PC-9 (cell line): ENCODE measurements around the gene EXOC4. TPM values are rescaled to one million over a fixed set of nuclear protein-coding genes. Genes with fewer than 3 reads are reported as not detected.

Experiments
- BruUV-seq: library from RNA; stranded (reverse); fragments of 400-500 nt; replicated peaks from 2 replicates; lab custom pipeline; 2021; lab: Mats Ljungman, UMichigan
- CTCF ChIA-PET: fragments of 300-600 bp; sonication (Branson Sonifier 250); formaldehyde crosslinking; loops from one replicate; lab custom pipeline; 2022; ENCODE audit warnings: antibody characterized with exemption; lab: Charles Lee
- POLR2A ChIA-PET: fragments of 300-600 bp; sonication (Branson Sonifier 250); formaldehyde crosslinking; loops from one replicate; lab custom pipeline; 2022; ENCODE audit warnings: antibody characterized with exemption; ENCODE audit not compliant: unreplicated experiment; lab: Charles Lee
- DNase-seq, 2 experiments: peaks; one replicate each; pipeline versions ENCODE4 v3.0.0 to v3.0.0-alpha.2; 2015 to 2022; ENCODE audit warnings: mixed read lengths in 1 of 2
- H2AFZ ChIP-seq: fragments of 200-600 bp; sonication (generic); 2 replicates; pipeline ENCODE4 v1.8.1; 2017; ENCODE audit warnings: antibody characterized with exemption
- H3F3A ChIP-seq: fragments of 200-600 bp; sonication (generic); 2 replicates; pipeline ENCODE4 v1.8.1; 2017; ENCODE audit warnings: antibody characterized with exemption, mild to moderate bottlenecking, low read depth; ENCODE audit not compliant: insufficient read depth
- H3K27ac ChIP-seq: fragments of 200-600 bp; sonication (generic); 2 replicates; pipeline ENCODE4 v1.6.1; 2016; ENCODE audit warnings: mixed run types
- H3K27me3 ChIP-seq: fragments of 200-600 bp; sonication (generic); 2 replicates; pipeline ENCODE4 v1.6.1; 2016; ENCODE audit warnings: low read depth, mixed run types; ENCODE audit not compliant: insufficient read depth
- H3K36me3 ChIP-seq: fragments of 200-600 bp; sonication (generic); 2 replicates; pipeline ENCODE4 v1.6.1; 2016; ENCODE audit warnings: low read depth, mixed run types
- H3K4me1 ChIP-seq: fragments of 200-600 bp; sonication (generic); replicated peaks from 2 replicates; pipeline ENCODE4 v1.6.1; 2016; ENCODE audit warnings: mixed run types; ENCODE audit not compliant: insufficient read depth
- H3K4me2 ChIP-seq: fragments of 200-600 bp; sonication (generic); 2 replicates; pipeline ENCODE4 v1.6.1; 2017; ENCODE audit warnings: mixed run types
- H3K4me3 ChIP-seq: fragments of 200-600 bp; sonication (generic); 2 replicates; pipeline ENCODE4 v1.6.1; 2016; ENCODE audit warnings: mixed run types
- H3K79me2 ChIP-seq: fragments of 200-600 bp; sonication (generic); 2 replicates; pipeline ENCODE4 v1.6.1; 2017; ENCODE audit warnings: low read depth, mixed run types
- H3K9me2 ChIP-seq: fragments of 200-600 bp; sonication (generic); 2 replicates; pipeline ENCODE4 v1.8.1; 2017; ENCODE audit warnings: mild to moderate bottlenecking; ENCODE audit not compliant: insufficient read depth
- H3K9me3 ChIP-seq: fragments of 200-600 bp; sonication (generic); 2 replicates; pipeline ENCODE4 v1.8.1; 2016; ENCODE audit warnings: low read depth; ENCODE audit not compliant: insufficient read depth
- H4K20me1 ChIP-seq: fragments of 200-600 bp; sonication (generic); 2 replicates; pipeline ENCODE4 v1.8.1; 2017; ENCODE audit not compliant: insufficient read depth
- EZH2 ChIP-seq: fragments of 200-600 bp; sonication (generic); IDR thresholded peaks from 2 replicates; pipeline ENCODE4 v1.8.0; 2017; ENCODE audit warnings: antibody characterized with exemption, low read depth
- intact Hi-C: fragments of 100-400 bp; cut with micrococcal nuclease; formaldehyde crosslinking; loops from one replicate; pipeline ENCODE4 v1.10.0; 2022; ENCODE audit not compliant: unreplicated experiment
- total RNA-seq: library from RNA; stranded (reverse); gene quantifications from 2 replicates; pipeline ENCODE4 v1.2.3, GENCODE V29; 2021
- TF ChIP-seq, protein P1 (sequence below): fragments of 200-600 bp; sonication (generic); conservative IDR thresholded peaks from 2 replicates; pipeline ENCODE4 v1.6.1; 2017; ENCODE audit warnings: mixed run types, antibody characterized with exemption, mild to moderate bottlenecking, moderate library complexity

Gene EXOC4
- total RNA-seq, 1 experiment from 2014 or later, result 101 TPM

- intact Hi-C loops, result no loop called here
- Histone ChIP-seq H3K9me3 (no peaks in the 10 kb centered on the region), H3K4me1 (no peaks in the 10 kb centered on the region), H4K20me1 (no peaks in the 10 kb centered on the region), H2AFZ (no peak overlapping the region), H3K4me2 (no peak overlapping the region), H3K27ac (no peak overlapping the region), H3F3A (no peaks in the 10 kb centered on the region), H3K4me3 (no peak overlapping the region), H3K9me2 (no peaks in the 10 kb centered on the region), H3K27me3 (no peaks in the 10 kb centered on the region), H3K79me2 (no peaks in the 10 kb centered on the region), H3K36me3 (no peaks in the 10 kb centered on the region)
- DNase-seq, result no peak
- POLR2A ChIA-PET, result no interaction called here
- TF ChIP-seq EZH2, result no peak
- TF ChIP-seq, protein P1, sequence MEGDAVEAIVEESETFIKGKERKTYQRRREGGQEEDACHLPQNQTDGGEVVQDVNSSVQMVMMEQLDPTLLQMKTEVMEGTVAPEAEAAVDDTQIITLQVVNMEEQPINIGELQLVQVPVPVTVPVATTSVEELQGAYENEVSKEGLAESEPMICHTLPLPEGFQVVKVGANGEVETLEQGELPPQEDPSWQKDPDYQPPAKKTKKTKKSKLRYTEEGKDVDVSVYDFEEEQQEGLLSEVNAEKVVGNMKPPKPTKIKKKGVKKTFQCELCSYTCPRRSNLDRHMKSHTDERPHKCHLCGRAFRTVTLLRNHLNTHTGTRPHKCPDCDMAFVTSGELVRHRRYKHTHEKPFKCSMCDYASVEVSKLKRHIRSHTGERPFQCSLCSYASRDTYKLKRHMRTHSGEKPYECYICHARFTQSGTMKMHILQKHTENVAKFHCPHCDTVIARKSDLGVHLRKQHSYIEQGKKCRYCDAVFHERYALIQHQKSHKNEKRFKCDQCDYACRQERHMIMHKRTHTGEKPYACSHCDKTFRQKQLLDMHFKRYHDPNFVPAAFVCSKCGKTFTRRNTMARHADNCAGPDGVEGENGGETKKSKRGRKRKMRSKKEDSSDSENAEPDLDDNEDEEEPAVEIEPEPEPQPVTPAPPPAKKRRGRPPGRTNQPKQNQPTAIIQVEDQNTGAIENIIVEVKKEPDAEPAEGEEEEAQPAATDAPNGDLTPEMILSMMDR, result no peak
- CTCF ChIA-PET, result no interaction called here
- BruUV-seq, result no TSS peak
Measured at GRCh38 chr7:133679977-133680376, 427.1 kb downstream of the EXOC4 start.

DNA sequence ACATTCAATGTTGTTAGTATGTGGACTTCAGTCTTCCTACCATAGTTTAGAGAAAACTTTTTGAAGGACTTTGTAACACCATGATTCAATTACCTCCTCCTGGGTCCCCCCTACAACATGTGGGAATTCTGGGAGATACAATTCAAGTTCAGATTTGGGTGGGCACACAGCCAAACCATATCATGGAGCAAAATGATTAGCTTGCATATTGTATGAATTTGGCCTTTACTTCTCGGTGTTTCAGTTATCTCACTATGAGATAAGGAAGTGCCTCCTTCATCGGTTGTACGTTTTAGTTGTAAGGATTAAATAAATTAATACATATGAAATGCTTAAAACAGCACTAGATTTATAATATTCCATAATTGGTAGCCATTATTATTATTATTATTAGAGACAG, 428.7 kb downstream of the EXOC4 start:
- no peak for DNase-seq
- Histone ChIP-seq H2AFZ (no peak overlapping the region), H3K9me2 (no peaks in the 10 kb centered on the region), H3K27ac (no peak overlapping the region), H3K9me3 (no peaks in the 10 kb centered on the region), H3K4me2 (no peak overlapping the region), H3K79me2 (no peaks in the 10 kb centered on the region), H3F3A (no peaks in the 10 kb centered on the region), H3K36me3 (no peaks in the 10 kb centered on the region), H3K27me3 (no peaks in the 10 kb centered on the region), H3K4me1 (no peaks in the 10 kb centered on the region), H4K20me1 (no peaks in the 10 kb centered on the region), H3K4me3 (no peak overlapping the region)
- CTCF ChIA-PET, result no interaction called here
- TF ChIP-seq, protein P1, result no peak
- TF ChIP-seq EZH2, result no peak
- no TSS peak for BruUV-seq
- POLR2A ChIA-PET, result interaction anchor here (0.7 kb wide), 1 partner anchor 936 kb away, joined by 8 read pairs; no protein-coding TSS in a partner anchor
- intact Hi-C loops, result no loop called here

DNA sequence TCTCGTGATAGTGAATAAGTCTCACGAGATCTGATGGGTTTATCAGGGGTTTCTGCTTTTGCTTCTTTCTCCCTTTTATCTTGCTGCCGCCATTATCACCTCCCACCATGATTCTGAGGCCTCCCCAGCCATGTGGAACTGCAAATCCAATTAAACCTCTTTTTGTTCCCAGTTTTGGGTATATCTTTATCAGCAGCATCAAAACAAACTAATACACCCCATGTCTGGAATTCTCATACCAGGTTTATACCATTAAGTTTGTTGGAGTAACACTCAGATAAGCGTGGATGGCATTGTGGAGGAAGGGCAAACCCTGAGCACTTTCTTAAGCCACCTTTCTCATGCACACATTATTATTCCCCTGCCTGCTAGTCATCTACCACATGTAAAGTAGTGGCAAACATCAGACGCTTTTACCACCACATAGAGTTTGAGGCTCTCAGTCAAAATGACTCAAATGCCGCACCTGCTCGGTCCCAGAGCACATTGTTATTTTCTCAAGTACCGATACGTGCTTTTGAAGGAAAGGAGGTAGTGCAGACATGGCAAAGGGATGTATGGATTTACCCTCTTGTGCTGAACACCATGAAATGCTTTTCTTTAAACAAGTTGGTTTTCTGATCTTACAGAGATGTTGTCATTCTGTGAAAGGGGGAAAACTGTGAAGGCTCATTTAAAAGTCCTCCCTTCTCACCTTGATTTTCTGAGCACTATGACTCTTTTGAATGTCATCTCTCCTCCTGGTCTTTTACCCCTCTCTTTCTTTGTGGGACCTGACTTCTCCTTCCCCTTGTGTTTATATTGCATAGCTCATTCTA, 429.7 kb downstream of the EXOC4 start:
- H3K27me3 ChIP-seq, result no peaks in the 10 kb centered on the region
- no peaks in the 10 kb centered on the region for H4K20me1 ChIP-seq
- CTCF ChIA-PET, result no interaction called here
- no peak overlapping the region for H2AFZ ChIP-seq
- TF ChIP-seq, protein P1, result no peak
- TF ChIP-seq EZH2, result no peak
- no peaks in the 10 kb centered on the region for H3K79me2 ChIP-seq
- H3K9me3 ChIP-seq, result no peaks in the 10 kb centered on the region
- H3K9me2 ChIP-seq, result no peaks in the 10 kb centered on the region
- no peaks in the 10 kb centered on the region for H3K36me3 ChIP-seq
- intact Hi-C loops, result no loop called here
- no peaks in the 10 kb centered on the region for H3K4me1 ChIP-seq
- H3K27ac ChIP-seq, result no peak overlapping the region
- no peak overlapping the region for H3K4me2 ChIP-seq
- BruUV-seq, result no TSS peak
- DNase-seq, result no peak
- H3K4me3 ChIP-seq, result no peak overlapping the region
- POLR2A ChIA-PET, result no interaction called here
- H3F3A ChIP-seq, result no peaks in the 10 kb centered on the region
